ENCODE results near the gene METRN.

Gene METRN

GRCh38 chr16:725463-726187 is 10.7 kb downstream of the METRN start:
- DNase-seq, result no peak

DNA sequence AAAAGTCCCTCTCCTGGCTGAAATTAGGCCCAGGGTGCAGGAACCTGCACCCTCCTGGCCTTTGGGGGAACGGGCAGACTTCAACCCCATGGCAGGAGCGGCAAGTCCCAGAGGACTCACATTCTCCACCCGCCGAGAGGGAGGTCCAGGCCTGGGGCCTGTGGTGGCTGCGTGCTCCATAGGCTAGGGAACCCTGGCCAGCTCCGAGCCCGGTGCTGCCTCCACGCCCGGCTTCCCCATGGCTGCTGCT is 11.2 kb downstream of the METRN start:
- no peak for DNase-seq

DNA sequence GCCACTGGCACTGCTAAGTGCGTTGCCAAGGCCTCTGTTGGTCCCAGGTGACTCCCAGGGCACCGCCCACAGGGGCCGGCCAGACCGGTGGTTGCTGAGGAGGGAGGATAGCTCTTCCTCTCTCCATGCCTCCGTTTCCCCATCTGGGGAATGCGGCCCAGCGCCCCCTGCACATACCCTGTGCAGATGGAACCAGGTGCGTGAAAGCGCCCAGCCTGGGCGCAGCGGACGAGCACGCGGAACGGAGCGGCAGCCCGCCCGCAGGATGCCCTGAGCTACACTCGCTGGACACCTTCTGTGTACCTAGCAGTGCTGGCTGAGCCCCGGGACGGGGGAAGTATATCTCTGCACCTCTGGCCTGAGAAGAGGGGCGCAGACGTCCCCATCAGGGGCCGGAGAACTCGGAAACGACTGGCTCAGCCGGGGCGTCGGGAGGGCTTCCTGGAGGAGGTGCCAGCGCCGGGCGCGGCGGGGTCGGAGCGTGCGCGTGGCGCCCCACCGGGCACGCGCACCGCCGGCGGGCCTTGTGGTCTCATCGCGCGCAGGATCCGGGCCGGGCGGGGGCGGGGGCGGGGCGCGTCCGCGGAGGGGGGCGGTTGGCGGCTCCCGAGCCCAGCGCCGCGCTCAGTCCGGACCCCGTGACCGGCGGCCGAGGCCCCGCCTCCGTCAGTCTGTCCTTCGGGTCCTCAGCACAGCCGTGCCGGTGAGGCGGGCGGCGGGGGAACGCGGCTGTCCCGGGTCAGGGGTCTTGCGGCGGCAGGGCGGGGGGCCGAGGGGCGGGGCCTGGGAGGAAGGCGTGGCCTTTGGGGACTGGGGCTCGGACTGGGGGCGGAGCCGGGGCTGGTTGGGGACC is 11.7 kb downstream of the METRN start, which contains the start of the genes CCDC78 and HAGHL:
Gene CCDC78, minus strand, starts transcription at position 6 of the 853 bp plus-strand sequence. CDS start 76 bp downstream, outside the sequence.
Gene HAGHL, plus strand, starts transcription at position 669 of the 853 bp plus-strand sequence. CDS start 404 bp downstream, outside the sequence.
- peak; percentile 72 for DNase-seq

- DNase-seq, result peak; percentile 39
Observed at GRCh38 chr16:727291-727977, 12.5 kb downstream of the METRN start.

DNA sequence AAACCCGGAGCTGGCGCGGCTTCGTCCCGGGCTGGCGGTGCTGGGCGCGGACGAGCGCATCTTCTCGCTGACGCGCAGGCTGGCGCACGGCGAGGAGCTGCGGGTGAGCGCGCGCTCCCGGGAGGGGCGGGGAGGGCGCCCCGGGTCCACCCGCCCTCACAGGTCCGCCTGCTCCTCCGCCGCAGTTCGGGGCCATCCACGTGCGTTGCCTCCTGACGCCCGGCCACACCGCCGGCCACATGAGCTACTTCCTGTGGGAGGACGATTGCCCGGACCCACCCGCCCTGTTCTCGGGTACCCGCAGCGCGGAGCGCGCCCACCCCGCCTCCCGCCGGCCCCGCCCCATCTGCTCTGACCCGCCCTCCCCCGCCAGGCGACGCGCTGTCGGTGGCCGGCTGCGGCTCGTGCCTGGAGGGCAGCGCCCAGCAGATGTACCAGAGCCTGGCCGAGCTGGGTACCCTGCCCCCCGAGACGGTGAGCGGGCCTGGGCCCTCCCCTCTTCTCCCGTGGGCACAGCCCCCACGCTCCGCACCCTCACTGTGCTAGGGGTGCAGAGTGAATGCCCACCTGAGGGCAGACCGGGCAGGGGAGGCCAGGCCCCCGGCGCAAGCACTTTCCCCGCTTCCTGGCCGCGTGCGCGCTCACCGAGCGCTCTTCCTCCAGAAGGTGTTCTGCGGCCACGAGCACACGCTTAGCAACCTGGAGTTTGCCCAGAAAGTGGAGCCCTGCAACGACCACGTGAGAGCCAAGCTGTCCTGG is 13.4 kb downstream of the METRN start:
- DNase-seq, result peak; percentile 82

DNA sequence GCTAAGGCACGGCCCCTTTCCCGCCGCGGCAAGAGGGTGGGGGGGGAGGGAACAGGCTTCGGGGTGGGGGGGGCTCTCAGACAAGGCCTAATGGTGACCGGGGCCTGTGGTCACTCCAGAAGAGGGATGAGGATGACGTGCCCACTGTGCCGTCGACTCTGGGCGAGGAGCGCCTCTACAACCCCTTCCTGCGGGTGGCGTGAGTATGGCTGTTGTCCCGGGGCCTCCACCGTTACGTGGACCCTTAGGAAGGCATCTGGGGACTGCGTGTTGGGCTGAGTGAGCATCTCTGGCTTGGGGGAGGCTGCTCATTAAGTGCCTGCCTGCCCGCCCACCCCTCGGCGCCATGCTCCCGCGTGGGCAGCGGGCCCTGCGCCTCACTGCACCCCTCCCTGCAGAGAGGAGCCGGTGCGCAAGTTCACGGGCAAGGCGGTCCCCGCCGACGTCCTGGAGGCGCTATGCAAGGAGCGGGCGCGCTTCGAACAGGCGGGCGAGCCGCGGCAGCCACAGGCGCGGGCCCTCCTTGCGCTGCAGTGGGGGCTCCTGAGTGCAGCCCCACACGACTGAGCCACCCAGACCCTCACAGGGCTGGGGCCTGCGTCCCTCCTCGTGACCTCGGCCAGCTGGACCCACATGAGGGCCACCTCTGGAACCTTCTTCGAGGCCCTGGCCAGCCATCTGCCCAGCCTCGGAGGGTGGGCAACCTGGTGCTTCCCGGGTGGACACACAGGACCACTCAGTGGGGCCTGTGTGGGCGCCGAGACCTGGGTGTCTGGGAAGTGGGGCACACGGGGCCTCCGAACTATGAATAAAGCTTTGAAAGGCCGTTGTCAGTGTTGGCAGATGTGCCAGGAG is 14.2 kb downstream of the METRN start:
- DNase-seq, result no peak

GRCh38 chr16:729768-730665 is 15.1 kb downstream of the METRN start:
- DNase-seq, result no peak

DNA sequence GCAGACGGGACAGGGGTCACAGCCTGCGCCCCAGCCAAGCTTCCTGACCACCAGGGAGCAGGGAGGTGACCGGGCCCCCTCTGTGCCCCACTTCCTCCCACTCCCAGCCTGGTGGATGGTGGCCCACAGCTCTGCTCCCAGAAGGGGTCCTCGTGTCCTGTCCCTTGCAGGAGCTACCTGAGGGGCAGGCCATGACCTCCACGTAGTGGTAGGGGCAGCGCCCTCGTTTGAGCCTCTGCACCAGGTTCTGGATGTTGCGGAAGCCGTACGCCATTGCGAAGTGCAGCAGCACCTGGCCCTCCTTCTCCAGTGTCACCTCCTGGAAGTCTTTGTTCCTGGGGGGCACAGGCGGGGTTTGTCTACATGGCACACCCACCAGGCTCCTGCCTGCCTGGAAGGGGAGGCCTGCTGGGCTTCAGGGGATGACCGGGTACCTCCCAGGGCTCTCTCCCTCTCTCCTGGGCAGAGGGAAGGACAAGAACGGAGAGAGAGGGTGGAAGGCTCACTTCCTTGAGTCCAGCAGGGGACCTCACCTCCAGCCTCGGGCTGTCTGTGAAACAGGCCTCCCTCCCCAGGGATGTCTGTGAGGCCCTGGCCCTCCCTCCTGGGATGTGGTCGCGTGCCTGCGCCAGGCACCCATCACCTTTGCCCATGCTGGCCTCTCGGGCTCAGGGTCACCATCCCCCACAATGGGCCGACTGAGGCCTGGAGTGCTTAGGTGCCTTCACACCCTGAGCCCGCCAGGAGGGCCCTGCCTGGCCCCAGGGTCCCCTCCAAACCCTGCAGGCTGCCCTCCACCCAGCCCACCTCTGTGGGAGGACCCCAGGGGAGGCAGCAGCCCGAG is 16.0 kb downstream of the METRN start:
- DNase-seq, result no peak

DNA sequence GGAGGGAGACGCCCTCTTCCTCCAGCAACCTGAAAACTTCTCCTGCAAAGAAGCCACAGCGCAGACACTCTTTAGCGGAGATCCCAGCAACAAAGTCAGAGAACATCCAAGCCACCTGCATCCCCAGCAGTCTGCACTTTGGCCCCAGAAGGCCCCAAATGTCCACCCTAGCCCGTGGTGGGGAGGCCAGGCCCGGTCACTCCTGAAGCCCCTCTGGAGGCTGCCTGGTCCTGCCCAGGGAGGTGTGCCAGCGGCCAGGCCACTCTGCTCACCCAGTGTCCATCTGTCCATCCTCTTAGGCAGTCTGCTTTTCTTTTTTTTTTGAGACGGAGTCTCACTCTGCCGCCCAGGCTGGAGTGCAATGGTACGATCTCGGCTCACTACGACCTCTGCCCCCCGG is 17.4 kb downstream of the METRN start:
- no peak for DNase-seq

GRCh38 chr16:732936-733335 is 18.0 kb downstream of the METRN start:
- DNase-seq, result no peak

- DNase-seq, result no peak
Observed at GRCh38 chr16:733382-734207, 18.7 kb downstream of the METRN start.

- no peak for DNase-seq
Observed at GRCh38 chr16:734208-734980, 19.5 kb downstream of the METRN start.

- no peak for DNase-seq
Observed at GRCh38 chr16:734981-735881, 20.3 kb downstream of the METRN start.

DNA sequence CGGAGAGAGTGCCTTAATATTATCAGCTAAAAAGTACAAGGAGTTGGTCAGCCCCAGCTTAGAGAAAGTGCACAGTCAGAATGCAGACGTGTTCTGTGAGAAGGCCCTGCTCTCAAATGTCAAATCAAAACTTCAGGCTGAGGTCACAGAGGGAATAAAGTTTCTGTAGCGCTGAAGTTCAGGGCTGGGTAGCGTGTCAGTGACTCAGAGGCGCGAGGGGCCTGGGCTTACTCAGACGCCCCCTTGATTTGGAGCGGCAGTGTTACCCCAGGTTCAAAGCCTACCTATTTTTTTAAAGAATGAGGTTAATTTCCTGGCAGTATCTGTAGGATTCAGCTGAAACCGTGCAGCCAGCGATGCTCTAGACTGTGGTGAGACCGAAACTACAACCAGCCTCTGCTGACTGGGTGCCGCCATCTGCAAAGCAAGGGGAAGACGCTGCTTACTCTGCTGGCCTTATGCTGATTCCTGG is 21.1 kb downstream of the METRN start:
- peak; percentile 92 for DNase-seq

GRCh38 chr16:736936-737481 is 22.1 kb downstream of the METRN start:
- DNase-seq, result no peak

All from activated CD4-positive, alpha-beta T cell treated with anti-CD3 and anti-CD28 coated beads, Interleukin-10, Interleukin-2, amounts not matched to agents 100 ng/mL and 50 ng/mL, durations not matched to agents 16 hours and 8 hours (primary cell).